Thyroid gland (tissue), 4 donors: ENCODE measurements around the gene TOGARAM1. TPM values are rescaled to one million over a fixed set of nuclear protein-coding genes. Genes with fewer than 3 reads are reported as not detected.

Experiments used
- DNase-seq, 2 donors: peaks; one replicate each; pipeline ENCODE4 v3.0.0-alpha.2; 2019
- H3K27ac ChIP-seq, 3 donors: fragments of 200-600 bp; sonication (generic); 1 replicate in 2 of 3; 2 replicates in 1 of 3; pipeline ENCODE4 v1.5.1; 2016 to 2019; ENCODE audit warnings: mild to moderate bottlenecking in 1 of 3, moderate library complexity in 1 of 3
- H3K27me3 ChIP-seq: fragments of 200-600 bp; sonication (generic); one replicate; pipeline ENCODE4 v1.5.1; 2019
- H3K36me3 ChIP-seq, 2 donors: fragments of 200-600 bp; sonication (generic); one replicate each; pipeline ENCODE4 v1.5.1; 2016 to 2019
- H3K4me1 ChIP-seq, 2 donors: fragments of 200-600 bp; sonication (generic); one replicate each; pipeline ENCODE4 v1.5.1; 2017 to 2019
- H3K4me3 ChIP-seq, 3 donors: fragments of 200-600 bp; sonication (generic); replicated peaks in 1 of 3; 1 replicate in 2 of 3; 2 replicates in 1 of 3; pipeline ENCODE4 v1.5.1; 2016; ENCODE audit warnings: mild to moderate bottlenecking in 1 of 3
- H3K9me3 ChIP-seq: fragments of 200-600 bp; sonication (generic); one replicate; pipeline ENCODE4 v1.5.1; 2017
- CTCF ChIP-seq, 6 experiments: fragments of 200-600 bp in 3 of 6; fragments of 450-650 bp in 3 of 6; sonication (generic) in 3 of 6; IDR thresholded peaks; one replicate each; pipeline ENCODE4 v1.5.1; 2016 to 2019; ENCODE audit warnings: antibody characterized with exemption in 6 of 6, mild to moderate bottlenecking in 2 of 6, inconsistent platforms in 1 of 6, moderate library complexity in 1 of 6
- POLR2A ChIP-seq, 2 donors: fragments of 450-650 bp; IDR thresholded peaks; one replicate each; pipeline ENCODE4 v1.6.1; 2017; ENCODE audit warnings: antibody characterized with exemption in 2 of 2, mild to moderate bottlenecking in 2 of 2, moderate library complexity in 1 of 2
- WGBS, 2 donors: methylation state at CpG; one replicate each; pipeline ENCODE4 v1.1.5; 2017; 5-methylcytosine and 5-hydroxymethylcytosine counted together
- intact Hi-C: fragments of 100-400 bp; cut with DNase I; formaldehyde crosslinking; loops from one replicate; pipeline ENCODE4 v1.15.1; 2023
- total RNA-seq, 4 donors: library from RNA; depleted of rRNA; stranded (reverse); fragments of >200 nt; gene quantifications; one replicate each; pipeline ENCODE4 v1.2.3, GENCODE V29; 2016

Gene TOGARAM1
- total RNA-seq, 4 donors from 2014 or later, result 30.3 to 54.8 (median 36.2) TPM

GRCh38 chr14:45091710-45092109 lies 129.7 kb downstream of the TOGARAM1 start:
- H3K9me3 ChIP-seq, result no peaks in the 10 kb centered on the region
- intact Hi-C loops, result no loop called here
- H3K27me3 ChIP-seq, result no peaks in the 10 kb centered on the region
- H3K4me3 ChIP-seq, result no peak overlapping the region
- WGBS, 2 donors, result 93 to 95% methylated on average over 2 of the region's 2 CpGs
- TF ChIP-seq POLR2A (IDR thresholded peaks at IDR 0.05) (no peak), CTCF (IDR thresholded peaks at IDR 0.05) (no peak)
- H3K4me1 ChIP-seq, result peaks cover 0 to 6% of the 10 kb centered on the region in 2 donors
- H3K27ac ChIP-seq, result no peak overlapping the region
- peaks cover 0 to 8% of the 10 kb centered on the region in 2 donors for H3K36me3 ChIP-seq
- DNase-seq, result no peak

GRCh38 chr14:45094275-45094674 lies 132.3 kb downstream of the TOGARAM1 start:
- no peak for DNase-seq
- TF ChIP-seq CTCF (IDR thresholded peaks at IDR 0.05), result no peak
- no peak for TF ChIP-seq POLR2A (IDR thresholded peaks at IDR 0.05)
- Histone ChIP-seq H3K27ac (no peak overlapping the region), H3K4me1 (peaks cover 0 to 6% of the 10 kb centered on the region in 2 donors), H3K27me3 (no peaks in the 10 kb centered on the region), H3K4me3 (no peak overlapping the region), H3K9me3 (no peaks in the 10 kb centered on the region), H3K36me3 (peaks cover 0 to 21% of the 10 kb centered on the region in 2 donors)
- WGBS, 2 donors, result 93 to 95% methylated on average over 2 of the region's 2 CpGs
- intact Hi-C loops, result no loop called here

- intact Hi-C loops, result no loop called here
- TF ChIP-seq CTCF (IDR thresholded peaks at IDR 0.05), result no peak
- TF ChIP-seq POLR2A (IDR thresholded peaks at IDR 0.05), result no peak
- Histone ChIP-seq H3K4me3 (no peak overlapping the region), H3K36me3 (peaks cover 0 to 21% of the 10 kb centered on the region in 2 donors), H3K27me3 (no peaks in the 10 kb centered on the region), H3K9me3 (no peaks in the 10 kb centered on the region), H3K27ac (no peak overlapping the region), H3K4me1 (peaks cover 0 to 2% of the 10 kb centered on the region in 2 donors)
- WGBS, 2 donors, result 91 to 94% methylated on average over 4 of the region's 4 CpGs
- DNase-seq, result no peak
Measured at GRCh38 chr14:45095143-45095542, 133.2 kb downstream of the TOGARAM1 start.

- peaks cover 0 to 21% of the 10 kb centered on the region in 2 donors for H3K36me3 ChIP-seq
- TF ChIP-seq POLR2A (IDR thresholded peaks at IDR 0.05) (no peak), CTCF (IDR thresholded peaks at IDR 0.05) (no peak)
- WGBS, 2 donors, result 98% methylated on average over 4 of the region's 4 CpGs
- DNase-seq, result no peak
- H3K27ac ChIP-seq, result no peak overlapping the region
- no peaks in the 10 kb centered on the region for H3K9me3 ChIP-seq
- no peaks in the 10 kb centered on the region for H3K4me1 ChIP-seq
- intact Hi-C loops, result no loop called here
- H3K27me3 ChIP-seq, result no peaks in the 10 kb centered on the region
- H3K4me3 ChIP-seq, result no peak overlapping the region
Measured at GRCh38 chr14:45096218-45096617, 134.2 kb downstream of the TOGARAM1 start.

GRCh38 chr14:45103806-45104205 lies 141.8 kb downstream of the TOGARAM1 start:
- Histone ChIP-seq H3K4me1 (no peaks in the 10 kb centered on the region), H3K27me3 (no peaks in the 10 kb centered on the region), H3K27ac (no peak overlapping the region), H3K9me3 (no peaks in the 10 kb centered on the region), H3K4me3 (no peak overlapping the region), H3K36me3 (peaks cover 0 to 14% of the 10 kb centered on the region in 2 donors)
- no peak for DNase-seq
- TF ChIP-seq CTCF (IDR thresholded peaks at IDR 0.05) (no peak), POLR2A (IDR thresholded peaks at IDR 0.05) (no peak)
- intact Hi-C loops, result no loop called here
